ENCODE measurements around the gene APBA2.

Gene APBA2

GRCh38 chr15:28917791-28918140 lies 32.0 kb downstream of the APBA2 start:
- DNase-seq, result no peak

- peak in 1 of 3 donors; percentile 13 for DNase-seq
Observed at GRCh38 chr15:28918141-28918983, 32.6 kb downstream of the APBA2 start.

- DNase-seq, result no peak
Observed at GRCh38 chr15:28919201-28919635, 33.4 kb downstream of the APBA2 start.

GRCh38 chr15:28919679-28920655 lies 34.2 kb downstream of the APBA2 start:
- DNase-seq, result no peak

GRCh38 chr15:28920781-28921331 lies 35.1 kb downstream of the APBA2 start:
- DNase-seq, result no peak

- no peak for DNase-seq
Observed at GRCh38 chr15:28921336-28921735, 35.6 kb downstream of the APBA2 start.

GRCh38 chr15:28921919-28922706 lies 36.3 kb downstream of the APBA2 start:
- DNase-seq, result no peak

- DNase-seq, result no peak
Observed at GRCh38 chr15:28922707-28923012, 36.9 kb downstream of the APBA2 start.

- no peak for DNase-seq
Observed at GRCh38 chr15:28923726-28924280, 38.0 kb downstream of the APBA2 start.

GRCh38 chr15:28927043-28927442 lies 41.3 kb downstream of the APBA2 start:
- DNase-seq, result no peak

GRCh38 chr15:28929200-28929599 lies 43.4 kb downstream of the APBA2 start:
- no peak for DNase-seq

- no peak for DNase-seq
Observed at GRCh38 chr15:28930011-28930410, 44.2 kb downstream of the APBA2 start.

GRCh38 chr15:28930476-28931291 lies 44.9 kb downstream of the APBA2 start:
- DNase-seq, result no peak

- DNase-seq, result no peak
Observed at GRCh38 chr15:28931828-28932227, 46.1 kb downstream of the APBA2 start.

GRCh38 chr15:28932361-28932760 lies 46.6 kb downstream of the APBA2 start:
- no peak for DNase-seq

GRCh38 chr15:28933710-28934445 lies 48.1 kb downstream of the APBA2 start:
- DNase-seq, result no peak

- no peak for DNase-seq
Observed at GRCh38 chr15:28934645-28935044, 48.9 kb downstream of the APBA2 start.

GRCh38 chr15:28935316-28935715 lies 49.5 kb downstream of the APBA2 start:
- peak in 1 of 3 donors; percentile 24 for DNase-seq

GRCh38 chr15:28936081-28936480 lies 50.3 kb downstream of the APBA2 start:
- no peak for DNase-seq

- DNase-seq, result no peak
Observed at GRCh38 chr15:28936481-28936881, 50.7 kb downstream of the APBA2 start.

- DNase-seq, result no peak
Observed at GRCh38 chr15:28937271-28937670, 51.5 kb downstream of the APBA2 start.
